HL-60/S4 treated with retinoic acid at 250 ng/mL for 4 days and 3 days (cell line): Measurements from ENCODE around the gene DRC3.
"Not testable (repeated sequence)": the region's sequence is repeated elsewhere in the genome, so short reads cannot be mapped to it uniquely, and the experiment has no call there.

Source experiments
- in situ Hi-C: fragments of 300-500 bp; cut with MboI; formaldehyde crosslinking; loops from 2 replicates; pipeline ENCODE4 v1.7.0; 2022; ENCODE audit warnings: low sequenced_read_pairs

DRC3 gene

GRCh38 chr17:17972126-17972951 lies at the start of gene DRC3, which contains the start of gene TOM1L2:
TSS of gene DRC3 (plus strand) at chr17:17972862. CDS start at chr17:17977599, 4,737 bp downstream.
TSS of gene TOM1L2 (minus strand) at chr17:17972400. CDS start at chr17:17972313, 87 bp downstream.
- in situ Hi-C loops = no loop called here

- in situ Hi-C loops = no loop called here
Observed at GRCh38 chr17:17924131-17924856, 48.4 kb upstream of the DRC3 start.

- in situ Hi-C loops = no loop called here
Observed at GRCh38 chr17:17924857-17925250, 47.8 kb upstream of the DRC3 start.

GRCh38 chr17:17926036-17926435 lies 46.6 kb upstream of the DRC3 start:
- in situ Hi-C loops = no loop called here

GRCh38 chr17:17926840-17927449 lies 45.7 kb upstream of the DRC3 start:
- in situ Hi-C loops = no loop called here

- in situ Hi-C loops = no loop called here
Observed at GRCh38 chr17:17928398-17929287, 44.0 kb upstream of the DRC3 start.

- in situ Hi-C loops = no loop called here
Observed at GRCh38 chr17:17929655-17930380, 42.8 kb upstream of the DRC3 start.

GRCh38 chr17:17930674-17931073 lies 42.0 kb upstream of the DRC3 start:
- in situ Hi-C loops = no loop called here

- in situ Hi-C loops = no loop called here
Observed at GRCh38 chr17:17931159-17931558, 41.5 kb upstream of the DRC3 start.

GRCh38 chr17:17933775-17934174 lies 38.9 kb upstream of the DRC3 start:
- in situ Hi-C loops = no loop called here

- in situ Hi-C loops = no loop called here
Observed at GRCh38 chr17:17934214-17934613, 38.4 kb upstream of the DRC3 start.

GRCh38 chr17:17934806-17935205 lies 37.9 kb upstream of the DRC3 start:
- in situ Hi-C loops = no loop called here

- in situ Hi-C loops = no loop called here
Observed at GRCh38 chr17:17935321-17936271, 37.1 kb upstream of the DRC3 start.

- in situ Hi-C loops = no loop called here
Observed at GRCh38 chr17:17937201-17937853, 35.3 kb upstream of the DRC3 start.

- in situ Hi-C loops = no loop called here
Observed at GRCh38 chr17:17937958-17938357, 34.7 kb upstream of the DRC3 start.

- in situ Hi-C loops = no loop called here
Observed at GRCh38 chr17:17938388-17939107, 34.1 kb upstream of the DRC3 start.

- in situ Hi-C loops = not testable (repeated sequence)
Observed at GRCh38 chr17:17939941-17940340, 32.7 kb upstream of the DRC3 start.

GRCh38 chr17:17940441-17940911 lies 32.2 kb upstream of the DRC3 start:
- in situ Hi-C loops = no loop called here
